Stimulated activated CD8-positive, alpha-beta memory T cell treated with anti-CD3 and anti-CD28 coated beads, Interleukin-4, amount 100 ng/mL, for 1 hour (primary cell): ENCODE results near the gene VSX1.

Experiments
- DNase-seq, 2 donors: peaks; one replicate each; pipeline ENCODE4 v3.0.0-alpha.2; 2020; ENCODE audit warnings: low read depth in 2 of 2, low spot score in 1 of 2

Gene VSX1

DNA sequence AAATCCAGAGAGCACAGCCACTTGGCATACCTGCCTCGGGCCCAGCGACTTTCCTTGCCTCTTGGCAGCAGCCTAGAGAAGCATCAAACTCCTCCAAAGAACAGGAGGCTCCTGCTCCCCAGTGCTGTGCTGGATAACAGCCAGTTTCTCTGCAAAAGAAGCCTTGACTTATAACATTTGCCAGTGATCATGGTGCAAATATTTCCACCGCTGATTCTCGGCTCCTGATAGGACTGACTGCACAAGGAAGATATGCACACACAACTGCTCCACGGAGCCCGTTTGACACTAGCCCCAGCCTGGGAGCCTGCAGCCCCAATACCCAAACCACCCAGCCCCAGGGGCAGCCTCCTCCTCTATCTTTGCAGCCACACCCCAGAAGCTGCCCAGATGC lies 41.5 kb downstream of the VSX1 start:
- DNase-seq, result no peak

GRCh38 chr20:25039697-25040437 lies 42.1 kb downstream of the VSX1 start:
- no peak for DNase-seq

DNA sequence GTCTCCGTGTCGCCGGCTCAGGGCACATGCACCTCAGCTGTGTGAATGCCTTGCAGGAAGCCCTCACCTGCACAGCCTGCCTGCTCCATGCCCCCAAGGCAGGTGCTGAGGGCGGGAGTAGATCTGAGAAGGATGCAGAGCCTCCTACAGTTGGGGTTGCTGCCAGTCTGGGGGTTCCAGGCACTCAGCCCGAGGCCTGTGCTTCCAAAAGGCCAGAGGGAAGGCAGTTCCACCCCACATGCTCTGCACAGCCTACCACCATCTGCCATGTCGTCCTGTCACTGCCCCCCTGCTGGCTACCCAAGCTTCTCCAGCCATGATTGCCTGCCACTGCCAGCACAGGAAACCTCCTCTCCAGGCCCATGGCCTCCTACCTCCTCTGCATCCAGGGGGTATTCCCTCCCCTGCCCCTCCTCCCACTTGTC lies 43.3 kb downstream of the VSX1 start:
- DNase-seq, result no peak

- DNase-seq, result no peak
These were observed 43.9 kb downstream of the VSX1 start for GRCh38 chr20:25038103-25038410.

DNA sequence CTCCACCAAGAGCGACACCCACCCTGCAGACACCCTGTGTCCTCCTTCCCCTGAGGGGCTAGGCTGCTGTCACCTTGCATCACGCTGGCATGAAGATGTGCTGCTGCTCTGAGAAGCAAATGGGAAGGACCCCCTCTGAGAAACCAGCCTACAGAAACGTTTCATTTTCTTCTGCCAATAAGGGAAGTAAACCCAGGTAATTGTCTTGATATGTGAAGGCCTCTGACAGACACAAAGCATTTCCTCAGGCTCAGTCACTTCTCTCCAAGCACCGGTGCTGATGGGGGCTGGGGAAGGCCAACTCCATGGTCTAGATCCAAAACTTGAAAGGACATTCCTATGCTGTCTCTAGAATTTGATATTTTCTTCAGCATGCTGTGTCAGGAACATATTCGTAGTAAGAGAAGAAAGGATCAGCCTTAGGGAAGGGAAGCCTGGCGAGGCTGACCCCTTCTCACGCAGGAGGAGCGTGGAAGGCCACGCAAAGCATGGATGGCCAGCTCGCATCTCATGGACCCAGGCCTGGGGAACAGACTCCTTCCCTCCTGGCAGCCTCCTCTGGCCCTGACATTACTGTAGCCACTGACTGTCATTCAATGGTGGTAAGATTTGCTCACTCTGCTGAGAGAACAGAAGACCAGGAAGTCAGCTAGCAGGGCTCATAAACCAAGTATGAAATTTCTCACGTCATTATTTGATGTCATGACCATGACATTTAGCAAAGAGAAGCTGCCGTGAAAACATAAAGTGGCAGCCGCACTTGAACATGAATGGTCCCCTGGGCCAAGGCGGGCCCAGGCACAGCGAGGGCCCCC lies 44.4 kb downstream of the VSX1 start:
- DNase-seq, result no peak

- no peak for DNase-seq
These were observed 45.5 kb downstream of the VSX1 start for GRCh38 chr20:25036331-25036936.

DNA sequence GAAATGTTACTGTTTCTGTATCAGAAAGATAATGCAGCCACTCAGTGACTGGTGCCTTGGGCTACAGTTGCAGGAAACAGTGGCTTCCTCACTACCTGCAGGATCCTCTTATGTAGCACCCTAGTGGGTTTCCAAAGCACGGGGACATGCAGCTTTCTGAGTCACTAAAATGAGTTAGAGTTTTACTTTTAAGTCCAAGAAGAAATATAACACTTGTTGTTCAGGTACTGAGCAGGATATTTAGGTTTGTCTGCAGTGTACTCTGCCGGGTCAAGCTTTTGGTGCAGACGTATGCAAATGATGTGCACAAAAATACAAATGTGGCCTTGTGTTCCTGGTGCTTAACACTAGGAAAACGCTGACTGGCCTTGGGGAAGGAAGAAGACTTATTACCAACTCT lies 46.0 kb downstream of the VSX1 start:
- DNase-seq, result no peak

DNA sequence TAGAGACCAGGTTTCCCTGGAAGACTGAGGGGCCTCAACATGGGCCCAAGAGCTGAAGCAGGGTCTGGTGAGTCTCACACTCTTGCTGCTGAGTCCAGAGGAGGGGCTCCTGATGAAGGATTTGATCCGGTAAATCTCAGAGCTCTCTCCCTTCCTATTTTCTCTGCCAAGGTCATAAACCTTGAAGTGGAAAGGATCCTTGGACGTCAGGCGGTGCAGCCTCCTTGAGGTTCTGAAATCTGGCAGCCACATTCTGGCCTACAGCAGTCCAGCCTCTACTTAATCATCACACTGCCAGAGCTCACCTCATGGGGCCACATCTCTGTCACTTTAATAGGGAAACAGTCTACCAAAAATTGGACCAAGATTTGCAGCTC lies 48.0 kb downstream of the VSX1 start:
- no peak for DNase-seq

GRCh38 chr20:25033265-25033923 lies 48.5 kb downstream of the VSX1 start:
- DNase-seq, result no peak

DNA sequence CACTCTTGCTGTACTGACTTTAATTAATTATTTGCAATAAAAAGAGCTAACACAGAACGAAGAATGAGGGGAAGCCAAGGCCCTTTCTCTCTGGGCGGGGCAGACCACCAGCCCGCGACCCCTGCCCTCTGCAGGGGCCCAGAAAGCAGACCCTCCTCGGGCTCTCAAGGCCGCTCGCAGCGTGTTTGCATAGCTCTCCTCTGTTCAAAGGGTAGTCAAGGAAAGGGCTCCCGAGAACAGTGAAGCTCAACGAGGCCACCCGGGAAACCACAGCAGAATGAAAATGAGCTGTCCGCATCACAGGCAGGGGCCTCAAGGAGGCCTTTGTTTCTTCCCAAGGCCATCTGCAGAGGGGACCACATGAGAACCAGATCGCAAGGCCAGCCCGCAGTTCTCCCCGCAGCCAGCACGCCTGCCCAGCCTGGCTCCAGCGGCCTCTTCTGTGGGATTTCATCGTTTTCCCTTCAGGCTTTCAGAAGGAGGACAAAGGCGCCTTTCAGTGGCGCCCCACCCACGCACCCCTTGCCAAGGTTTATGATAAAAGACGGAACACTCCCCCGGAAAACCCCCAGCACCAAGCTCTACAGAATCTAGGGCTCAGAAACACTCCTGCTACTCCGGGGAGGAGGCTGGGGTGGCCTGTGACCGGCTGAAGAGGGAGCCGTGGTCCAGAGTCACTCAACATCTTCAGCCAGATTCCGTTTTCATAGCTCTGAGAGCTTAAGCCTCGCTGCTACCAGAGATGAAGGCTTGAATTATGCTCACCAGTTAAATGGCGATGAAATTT lies 49.3 kb downstream of the VSX1 start:
- no peak for DNase-seq

GRCh38 chr20:25032065-25032477 lies 49.9 kb downstream of the VSX1 start:
- no peak for DNase-seq

- no peak for DNase-seq
These were observed 50.7 kb downstream of the VSX1 start for GRCh38 chr20:25031241-25031640.

GRCh38 chr20:25030649-25031207 lies 51.2 kb downstream of the VSX1 start:
- DNase-seq, result no peak

- DNase-seq, result no peak
These were observed 51.8 kb downstream of the VSX1 start for GRCh38 chr20:25030007-25030648.

DNA sequence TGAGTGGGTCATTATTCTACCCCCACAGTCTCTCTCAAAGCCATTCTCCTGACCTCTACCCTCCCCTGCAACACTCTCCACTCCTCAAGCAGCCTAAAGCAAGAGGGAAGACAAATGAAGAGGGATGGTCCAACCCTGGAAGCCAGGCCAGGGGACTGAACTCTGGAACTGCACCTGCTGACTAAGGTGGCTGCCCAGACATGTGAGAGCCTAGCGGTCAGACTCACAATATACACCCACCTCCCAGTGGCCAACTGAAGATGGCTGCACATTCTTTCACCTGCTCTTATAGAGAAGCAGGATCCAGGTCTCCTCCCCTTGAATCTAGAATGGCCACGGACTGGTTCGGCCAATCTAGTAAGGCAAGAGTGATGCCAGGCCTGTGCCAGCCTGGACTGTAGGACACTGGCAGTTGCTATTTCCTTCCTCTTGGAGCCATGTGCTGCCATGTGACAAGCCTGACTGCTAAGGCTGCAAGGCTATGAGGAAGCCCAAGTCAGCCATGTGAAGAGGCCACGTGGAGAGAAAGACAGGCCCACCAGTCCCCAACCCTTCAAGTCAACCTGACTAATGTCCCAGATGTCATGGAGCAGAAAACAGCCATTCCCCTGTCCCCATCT lies 55.8 kb downstream of the VSX1 start:
- no peak for DNase-seq
